OCI-LY3 (cell line): ENCODE measurements around the gene ZNF493.

Source experiments
- H2AFZ ChIP-seq: fragments of 200-600, 300-600 bp; shearing (Covaris generic); 2 replicates; pipeline ENCODE4 v1.6.0; 2014; ENCODE audit warnings: antibody characterized with exemption, low read depth, low read length
- H3K27ac ChIP-seq: fragments of 200-600, 300-600 bp; sonication (generic); 2 replicates; pipeline ENCODE4 v1.5.1; 2014; ENCODE audit warnings: mild to moderate bottlenecking, low read length, moderate library complexity, mixed read lengths
- H3K27me3 ChIP-seq: fragments of 200-600, 300-600 bp; sonication (generic); 2 replicates; pipeline ENCODE4 v1.6.1; 2014; ENCODE audit warnings: low read depth, low read length, mixed read lengths
- H3K36me3 ChIP-seq: fragments of 200-600, 300-600 bp; sonication (generic); replicated peaks from 2 replicates; pipeline ENCODE3; 2014; ENCODE audit warnings: low read depth, low read length, mixed read lengths
- H3K4me1 ChIP-seq: fragments of 300-600, 200-600 bp; sonication (generic); 2 replicates; pipeline ENCODE4 v1.6.1; 2014; ENCODE audit warnings: low read length, mixed read lengths
- H3K4me2 ChIP-seq: fragments of 200-600, 300-600 bp; sonication (generic); 2 replicates; pipeline ENCODE4 v1.6.1; 2014; ENCODE audit warnings: low read length, mixed read lengths
- H3K4me3 ChIP-seq: fragments of 300-600, 200-600 bp; sonication (generic); 2 replicates; pipeline ENCODE4 v1.5.1; 2014; ENCODE audit warnings: antibody characterized with exemption, mild to moderate bottlenecking, low read length, moderate library complexity
- H3K79me2 ChIP-seq: fragments of 300-600, 200-600 bp; shearing (Covaris generic); 2 replicates; pipeline ENCODE4 v1.6.1; 2014; ENCODE audit warnings: mild to moderate bottlenecking, low read length, mixed read lengths
- H3K9ac ChIP-seq: fragments of 300-600, 200-600 bp; shearing (Covaris generic); 2 replicates; pipeline ENCODE4 v1.6.0; 2014; ENCODE audit warnings: mild to moderate bottlenecking, low read length, moderate library complexity
- H3K9me3 ChIP-seq: fragments of 200-600, 300-600 bp; shearing (Covaris generic); 2 replicates; pipeline ENCODE4 v1.6.1; 2014; ENCODE audit warnings: low read length, mixed read lengths; ENCODE audit not compliant: insufficient read depth
- H4K20me1 ChIP-seq: fragments of 200-600, 300-600 bp; sonication (generic); 2 replicates; pipeline ENCODE4 v1.6.1; 2016; ENCODE audit warnings: low read length, mixed read lengths; ENCODE audit not compliant: insufficient read depth
- CTCF ChIP-seq: fragments of 200-600, 300-600 bp; sonication (generic); IDR thresholded peaks from 2 replicates; pipeline ENCODE4 v1.5.1; 2014; ENCODE audit warnings: antibody characterized with exemption, low read length, low read depth
- EZH2phosphoT487 ChIP-seq: fragments of 200-600 bp; shearing (Covaris generic); IDR thresholded peaks from 2 replicates; pipeline ENCODE4 v1.6.1; 2018; ENCODE audit warnings: antibody characterized with exemption, mixed run types, low read depth

The ZNF493 gene

GRCh38 chr19:21410166-21410565 is 13.2 kb downstream of the ZNF493 start:
- TF ChIP-seq CTCF, result no peak
- no peak for TF ChIP-seq EZH2phosphoT487
- no peak overlapping the region for H3K4me2 ChIP-seq
- H4K20me1 ChIP-seq, result no peaks in the 10 kb centered on the region
- H3K27ac ChIP-seq, result no peak overlapping the region
- H3K9ac ChIP-seq, result no peak overlapping the region
- no peaks in the 10 kb centered on the region for H3K79me2 ChIP-seq
- H3K4me3 ChIP-seq, result no peak overlapping the region
- H2AFZ ChIP-seq, result no peak overlapping the region
- peaks cover 4% of the 10 kb centered on the region; the same call in 1 of the 2 replicates for H3K9me3 ChIP-seq
- no peaks in the 10 kb centered on the region for H3K4me1 ChIP-seq
- no peaks in the 10 kb centered on the region for H3K27me3 ChIP-seq
- peaks cover 63% of the 10 kb centered on the region for H3K36me3 ChIP-seq

- Histone ChIP-seq H4K20me1 (no peaks in the 10 kb centered on the region), H3K4me2 (no peak overlapping the region), H3K79me2 (no peaks in the 10 kb centered on the region), H2AFZ (no peak overlapping the region), H3K27ac (no peak overlapping the region), H3K9ac (no peak overlapping the region), H3K4me1 (no peaks in the 10 kb centered on the region), H3K9me3 (peaks cover 50% of the 10 kb centered on the region), H3K4me3 (no peak overlapping the region), H3K27me3 (no peaks in the 10 kb centered on the region), H3K36me3 (peaks cover 35% of the 10 kb centered on the region)
- TF ChIP-seq EZH2phosphoT487 (no peak), CTCF (no peak)
These were observed 25.3 kb downstream of the ZNF493 start for GRCh38 chr19:21422244-21422643.

- Histone ChIP-seq H3K27me3 (no peaks in the 10 kb centered on the region), H3K4me3 (no peak overlapping the region), H3K4me1 (no peaks in the 10 kb centered on the region), H2AFZ (no peak overlapping the region), H3K9me3 (peaks cover 50% of the 10 kb centered on the region), H3K27ac (no peak overlapping the region), H3K36me3 (peaks cover 35% of the 10 kb centered on the region), H3K4me2 (no peak overlapping the region), H3K79me2 (no peaks in the 10 kb centered on the region), H4K20me1 (no peaks in the 10 kb centered on the region), H3K9ac (no peak overlapping the region)
- TF ChIP-seq CTCF (no peak), EZH2phosphoT487 (no peak)
These were observed 26.4 kb downstream of the ZNF493 start for GRCh38 chr19:21423057-21424041.

GRCh38 chr19:21430675-21431074 is 33.7 kb downstream of the ZNF493 start:
- Histone ChIP-seq H2AFZ (no peak overlapping the region), H3K79me2 (no peaks in the 10 kb centered on the region), H3K4me2 (no peak overlapping the region), H4K20me1 (no peaks in the 10 kb centered on the region), H3K9me3 (peaks cover 15% of the 10 kb centered on the region), H3K36me3 (no peaks in the 10 kb centered on the region), H3K4me3 (no peak overlapping the region), H3K27me3 (no peaks in the 10 kb centered on the region), H3K27ac (no peak overlapping the region), H3K9ac (no peak overlapping the region), H3K4me1 (peaks cover 8% of the 10 kb centered on the region; the same call in 1 of the 2 replicates)
- TF ChIP-seq CTCF (no peak), EZH2phosphoT487 (no peak)
